ENCODE measurements around the gene NUP62.

DNA sequence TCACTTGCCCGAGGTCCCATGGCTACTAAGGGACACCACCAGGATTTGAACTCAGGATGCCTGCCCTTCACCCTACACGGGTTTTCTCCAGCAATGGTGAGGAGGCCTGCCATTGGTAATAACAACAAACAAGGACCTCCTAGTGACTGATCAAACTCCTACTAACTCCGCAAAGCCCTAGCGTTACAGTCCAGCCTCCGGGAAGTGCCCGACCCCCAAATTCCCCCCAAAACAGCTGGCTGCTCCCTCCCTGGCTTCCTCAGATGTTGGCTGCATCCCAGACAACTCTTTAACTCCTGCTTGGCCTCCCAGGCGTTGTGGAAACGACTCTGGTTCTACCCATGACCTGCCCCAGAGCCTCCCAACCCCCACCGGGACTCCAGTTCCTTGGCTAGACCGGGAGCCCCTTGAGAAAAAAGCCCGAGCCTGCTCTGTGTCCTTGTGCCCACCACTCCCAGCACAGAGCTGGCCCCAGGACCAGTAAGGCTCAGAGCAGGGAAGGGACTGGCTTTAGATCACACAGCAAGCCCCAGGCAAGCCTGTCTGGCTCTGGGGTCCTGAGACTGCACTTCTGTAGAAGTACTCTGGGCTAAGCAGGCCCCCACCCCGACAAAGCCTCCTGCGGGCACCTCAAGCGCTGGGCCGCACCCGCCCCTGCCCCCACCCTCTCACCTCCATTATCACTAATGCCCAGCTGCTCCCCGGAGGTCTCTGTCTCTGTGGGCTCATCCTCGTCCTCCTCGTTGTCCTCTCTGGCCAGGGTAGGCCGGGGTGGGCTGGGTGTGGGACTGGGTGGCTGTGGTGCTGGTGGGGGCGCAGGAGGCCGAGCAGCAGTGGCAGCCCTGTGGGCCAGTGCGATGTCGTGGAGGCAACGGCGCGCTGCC is 56.8 kb downstream of the NUP62 start:
- TF ChIP-seq ZNF274 (IDR thresholded peaks at IDR 0.05; ENCODE audit: borderline replicate concordance, extremely low read depth, low read length) (no peak), YY1 (IDR thresholded peaks at IDR 0.05; ENCODE audit: low read depth, low read length) (no peak), RNF2 (IDR thresholded peaks at IDR 0.05; ENCODE audit: borderline replicate concordance, low read depth, low read length, missing control alignments, poor library complexity, severe bottlenecking) (no peak), JUND (IDR thresholded peaks at IDR 0.05; ENCODE audit: low read length) (no peak), POLR2AphosphoS5 (IDR thresholded peaks at IDR 0.05; ENCODE audit: low read depth, low read length) (no peak), RFX5 (IDR thresholded peaks at IDR 0.05; ENCODE audit: borderline replicate concordance, low read depth, low read length) (no peak), EZH2 (IDR thresholded peaks at IDR 0.05; ENCODE audit: low read depth, low read length, severe bottlenecking) (no peak), EGR1 (IDR thresholded peaks at IDR 0.05; ENCODE audit: borderline replicate concordance, low read depth, low read length) (no peak), POLR2A (IDR thresholded peaks at IDR 0.05; ENCODE audit: control extremely low read depth in 1 of 2, low read depth in 2 of 2, low read length in 2 of 2) (no peak), GABPA (IDR thresholded peaks at IDR 0.05; ENCODE audit: borderline replicate concordance, insufficient read depth, low read length) (no peak), EP300 (IDR thresholded peaks at IDR 0.05; ENCODE audit: borderline replicate concordance in 1 of 2, low read depth in 2 of 2, low read length in 2 of 2) (no peak), MAFK (IDR thresholded peaks at IDR 0.05; ENCODE audit: low read depth, low read length) (no peak), SAP30 (IDR thresholded peaks at IDR 0.05; ENCODE audit: insufficient read depth, insufficient replicate concordance, low read length) (no peak)
- TF ChIP-seq, protein P1, sequence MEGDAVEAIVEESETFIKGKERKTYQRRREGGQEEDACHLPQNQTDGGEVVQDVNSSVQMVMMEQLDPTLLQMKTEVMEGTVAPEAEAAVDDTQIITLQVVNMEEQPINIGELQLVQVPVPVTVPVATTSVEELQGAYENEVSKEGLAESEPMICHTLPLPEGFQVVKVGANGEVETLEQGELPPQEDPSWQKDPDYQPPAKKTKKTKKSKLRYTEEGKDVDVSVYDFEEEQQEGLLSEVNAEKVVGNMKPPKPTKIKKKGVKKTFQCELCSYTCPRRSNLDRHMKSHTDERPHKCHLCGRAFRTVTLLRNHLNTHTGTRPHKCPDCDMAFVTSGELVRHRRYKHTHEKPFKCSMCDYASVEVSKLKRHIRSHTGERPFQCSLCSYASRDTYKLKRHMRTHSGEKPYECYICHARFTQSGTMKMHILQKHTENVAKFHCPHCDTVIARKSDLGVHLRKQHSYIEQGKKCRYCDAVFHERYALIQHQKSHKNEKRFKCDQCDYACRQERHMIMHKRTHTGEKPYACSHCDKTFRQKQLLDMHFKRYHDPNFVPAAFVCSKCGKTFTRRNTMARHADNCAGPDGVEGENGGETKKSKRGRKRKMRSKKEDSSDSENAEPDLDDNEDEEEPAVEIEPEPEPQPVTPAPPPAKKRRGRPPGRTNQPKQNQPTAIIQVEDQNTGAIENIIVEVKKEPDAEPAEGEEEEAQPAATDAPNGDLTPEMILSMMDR (IDR thresholded peaks at IDR 0.05; ENCODE audit: control extremely low read depth in 1 of 3, insufficient read depth in 1 of 3, low read depth in 1 of 3, low read length in 3 of 3): no peak

Data from H1 (cell line).